HG03575 (cell line): ENCODE data around the gene STX18.
"Not testable (repeated sequence)": the region's sequence is repeated elsewhere in the genome, so short reads cannot be mapped to it uniquely, and the experiment has no call there.

Experiments
- ATAC-seq: cut with Tn5 transposase; IDR thresholded peaks from one replicate; pipeline ENCODE4 v1.9.1; 2021; ENCODE audit not compliant: unreplicated experiment, insufficient number of reproducible peaks, low FRiP score; ENCODE audit errors: extremely low read depth

STX18 gene

GRCh38 chr4:4519297-4519894 is 22.5 kb downstream of the STX18 start:
- no peak for ATAC-seq

GRCh38 chr4:4518747-4519146 is 23.1 kb downstream of the STX18 start:
- ATAC-seq = no peak

GRCh38 chr4:4514786-4515185 is 27.1 kb downstream of the STX18 start:
- no peak for ATAC-seq

DNA sequence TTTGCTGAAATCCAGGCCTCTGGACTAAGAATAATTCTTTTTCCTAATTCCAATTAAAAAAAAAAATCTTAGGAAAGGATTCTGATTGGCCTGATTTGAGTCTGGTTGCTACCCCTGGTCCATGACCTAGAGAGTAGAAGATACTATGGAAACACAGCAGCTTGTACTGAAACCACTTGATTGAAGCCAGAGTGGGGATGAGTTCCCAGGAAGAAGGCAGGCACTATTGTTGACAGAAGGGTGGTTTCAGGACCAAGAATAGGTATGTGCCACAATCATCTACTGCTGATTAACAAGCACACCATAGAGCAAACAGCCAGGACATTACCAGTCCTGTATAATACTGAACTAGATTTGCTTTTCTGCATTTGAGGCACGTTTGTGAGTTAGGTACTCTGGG is 29.6 kb downstream of the STX18 start:
- no peak for ATAC-seq

DNA sequence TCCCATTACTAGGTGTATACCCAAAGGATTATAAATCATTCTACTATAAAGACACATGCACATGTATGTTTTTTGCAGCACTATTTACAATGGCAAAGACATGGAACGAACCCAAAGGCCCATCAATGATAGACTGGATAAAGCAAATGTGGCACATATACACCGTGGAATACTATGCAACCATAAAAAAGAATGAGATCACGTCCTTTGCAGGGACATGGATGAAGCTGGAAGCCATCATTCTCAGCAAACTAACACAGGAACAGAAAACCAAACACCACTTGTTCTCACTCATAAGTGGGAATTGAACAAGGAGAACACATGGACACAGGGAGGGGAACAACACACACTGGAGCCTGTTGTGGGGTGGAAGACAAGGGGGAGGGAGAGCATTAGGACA is 31.2 kb downstream of the STX18 start:
- not testable (repeated sequence) for ATAC-seq

DNA sequence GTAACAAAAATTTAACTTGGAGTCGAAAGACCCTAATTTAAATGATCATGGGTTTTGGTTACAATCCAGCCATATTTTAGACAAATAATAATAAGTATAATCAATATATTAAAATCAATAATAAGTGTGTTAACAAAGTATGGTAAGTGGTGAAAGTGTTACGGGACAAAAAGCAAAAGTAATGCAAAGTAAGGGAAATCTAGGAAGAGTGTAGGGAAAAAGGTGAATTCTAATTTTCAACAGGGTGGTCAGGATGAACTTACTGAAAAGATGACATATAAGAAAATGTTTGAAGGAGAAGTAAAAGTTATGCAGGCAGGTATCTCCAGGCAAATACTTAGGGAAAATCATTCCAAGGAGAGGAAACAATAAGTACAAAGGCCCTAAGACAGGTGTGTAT is 32.3 kb downstream of the STX18 start:
- ATAC-seq = no peak

- ATAC-seq = no peak
Measured at GRCh38 chr4:4507923-4508322, 33.9 kb downstream of the STX18 start.

- no peak for ATAC-seq
Measured at GRCh38 chr4:4507403-4507802, 34.4 kb downstream of the STX18 start.

DNA sequence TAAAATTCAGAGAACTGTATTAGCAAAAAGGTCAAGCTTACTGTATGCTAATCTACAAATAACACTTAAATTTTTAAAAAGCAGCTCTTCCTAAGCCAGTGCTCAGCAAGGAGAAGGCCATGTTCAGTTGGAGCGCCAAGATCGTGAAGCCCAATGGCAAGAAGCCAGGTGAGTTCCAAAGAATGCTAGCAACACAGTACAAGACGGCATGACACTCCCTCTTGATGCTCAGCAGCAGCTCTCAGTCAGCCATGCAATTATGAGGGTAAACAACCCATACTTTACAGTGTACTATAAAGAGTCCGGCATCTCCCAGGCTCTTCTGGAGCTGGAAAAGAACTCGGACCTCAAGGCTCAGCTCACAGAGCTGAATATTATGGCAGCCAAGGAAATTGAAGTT is 34.9 kb downstream of the STX18 start:
- no peak for ATAC-seq

DNA sequence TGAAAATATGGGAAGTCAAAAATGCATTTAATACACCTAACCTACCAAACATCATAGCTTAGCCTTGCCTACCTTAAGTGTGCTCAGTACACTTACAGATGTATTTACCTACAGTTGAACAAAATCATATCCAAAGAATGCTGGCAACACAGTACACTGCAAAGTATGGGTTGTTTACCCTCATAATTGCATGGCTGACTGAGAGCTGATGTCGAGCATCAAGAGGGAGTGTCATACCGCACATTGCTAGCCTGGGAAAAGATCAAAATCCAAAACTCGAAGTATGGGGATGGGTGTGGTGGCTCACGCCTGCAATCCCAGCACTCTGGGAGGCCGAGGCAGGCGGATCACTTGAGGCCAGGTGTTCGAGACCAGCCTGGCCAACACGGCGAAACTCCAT is 36.6 kb downstream of the STX18 start:
- ATAC-seq = not testable (repeated sequence)

- no peak for ATAC-seq
Measured at GRCh38 chr4:4504783-4505182, 37.1 kb downstream of the STX18 start.

GRCh38 chr4:4502694-4503311 is 39.0 kb downstream of the STX18 start:
- no peak for ATAC-seq

- no peak for ATAC-seq
Measured at GRCh38 chr4:4501679-4502078, 40.2 kb downstream of the STX18 start.

- ATAC-seq = no peak
Measured at GRCh38 chr4:4499438-4500123, 42.3 kb downstream of the STX18 start.

GRCh38 chr4:4496592-4497372 is 45.1 kb downstream of the STX18 start:
- no peak for ATAC-seq

DNA sequence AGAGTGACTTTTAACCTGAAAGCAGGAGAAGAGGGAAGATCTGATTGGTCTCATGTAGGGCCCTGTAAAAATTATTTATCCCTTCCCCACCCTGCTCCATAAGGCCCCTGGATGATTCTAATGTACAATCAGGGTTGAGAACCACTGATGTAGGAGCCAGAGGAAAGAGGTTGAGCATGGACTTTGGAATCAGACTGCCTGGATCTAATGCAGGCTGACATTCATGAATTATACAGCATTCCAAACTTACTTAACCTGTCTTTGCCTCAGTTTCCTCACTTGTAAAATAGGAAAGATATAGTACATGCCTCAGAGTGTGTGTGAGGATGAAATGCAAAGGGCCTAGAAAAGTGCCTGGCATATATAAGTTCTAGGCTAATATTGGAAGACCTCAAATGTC is 47.0 kb downstream of the STX18 start:
- ATAC-seq = no peak

DNA sequence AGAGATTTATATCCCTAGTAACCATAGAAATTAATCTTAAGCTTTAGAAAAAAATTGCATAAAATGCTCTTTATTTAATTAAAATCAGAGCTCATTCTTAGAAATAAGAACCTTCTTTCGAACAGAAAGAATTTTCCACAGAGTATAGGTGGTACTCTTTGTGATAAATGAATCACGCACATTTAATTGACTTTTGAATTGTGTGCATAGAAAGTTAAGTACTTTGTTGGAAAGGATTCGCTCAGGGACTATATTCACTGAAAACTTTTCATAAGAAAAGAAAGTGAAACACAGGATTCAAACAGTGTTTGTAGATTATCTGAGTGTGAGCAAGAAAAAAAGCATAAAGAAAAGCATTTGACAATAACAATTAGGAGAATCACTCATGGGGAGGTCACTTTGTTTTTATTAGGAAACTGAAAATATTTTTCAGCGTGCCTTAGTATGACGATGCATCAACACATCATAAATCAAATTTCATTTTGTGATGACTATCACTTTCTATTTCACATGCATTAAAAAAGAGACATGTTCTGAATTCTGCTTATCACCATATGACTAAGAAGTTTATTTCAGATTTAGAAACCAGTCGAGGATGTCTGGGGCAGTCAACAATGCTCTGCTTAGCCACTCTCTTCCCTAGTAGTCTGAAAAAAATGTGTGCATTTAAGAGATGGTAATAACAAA is 49.5 kb downstream of the STX18 start:
- peak; percentile 69 for ATAC-seq

DNA sequence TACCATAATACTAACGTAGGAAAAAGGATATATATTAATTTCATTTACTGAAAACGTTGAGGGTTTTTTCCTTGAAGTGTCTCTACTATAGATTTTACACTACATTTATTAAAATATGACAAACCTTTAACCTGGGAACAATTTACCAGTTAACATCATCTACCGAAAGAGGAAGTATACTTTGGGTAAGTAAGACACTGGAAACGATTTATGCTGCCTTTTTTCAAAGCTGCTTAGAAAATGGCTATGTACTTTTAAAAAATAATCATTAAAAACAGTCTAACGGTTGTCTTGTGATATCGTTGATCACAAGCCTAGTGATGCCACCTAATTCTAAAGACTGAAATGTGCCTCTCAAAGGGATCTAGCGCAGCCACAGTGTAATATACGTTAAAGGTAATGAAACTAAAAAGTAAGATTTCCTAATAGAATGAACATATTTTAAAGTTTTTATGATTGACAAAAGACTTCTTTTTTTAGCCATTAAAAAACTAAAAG is 50.4 kb downstream of the STX18 start:
- no peak for ATAC-seq

- no peak for ATAC-seq
Measured at GRCh38 chr4:4490816-4491215, 51.0 kb downstream of the STX18 start.
